Neutrophil (primary cell): ENCODE data around the gene NTRK2.

Experiments used
- H3K27ac ChIP-seq: fragments of 200-600 bp; sonication (generic); 2 replicates; pipeline ENCODE4 v1.5.1; 2016; ENCODE audit warnings: mild to moderate bottlenecking, moderate library complexity
- H3K27me3 ChIP-seq: fragments of 200-600 bp; sonication (generic); 2 replicates; pipeline ENCODE4 v1.6.0; 2016; ENCODE audit warnings: mild to moderate bottlenecking
- H3K36me3 ChIP-seq: fragments of 200-600 bp; sonication (generic); 2 replicates; pipeline ENCODE4 v1.5.1; 2017
- H3K4me1 ChIP-seq, 2 experiments: fragments of 200-600 bp in 1 of 2; sonication (generic) in 1 of 2; 1 replicate in 1 of 2; 2 replicates in 1 of 2; pipeline versions ENCODE4 v1.5.1 to v1.6.1; 2013 to 2016; ENCODE audit warnings: low read depth in 1 of 2, low read length in 1 of 2, mild to moderate bottlenecking in 1 of 2, moderate library complexity in 1 of 2; ENCODE audit not compliant: control insufficient read depth in 1 of 2, insufficient read depth in 1 of 2
- H3K4me3 ChIP-seq, 2 experiments: fragments of 200-600 bp in 1 of 2; sonication (generic) in 1 of 2; 1 replicate in 1 of 2; 2 replicates in 1 of 2; pipeline ENCODE4 v1.5.1; 2013 to 2016; ENCODE audit warnings: low read depth in 1 of 2, low read length in 1 of 2, mild to moderate bottlenecking in 1 of 2, moderate library complexity in 1 of 2
- H3K9me3 ChIP-seq: fragments of 200-600 bp; sonication (generic); 2 replicates; pipeline ENCODE4 v1.5.1; 2016
- CTCF ChIP-seq: fragments of 200-600 bp; sonication (generic); IDR thresholded peaks from 2 replicates; pipeline ENCODE4 v1.5.1; 2016; ENCODE audit warnings: antibody characterized with exemption

NTRK2 gene

GRCh38 chr9:85045271-85045670 lies 375.7 kb downstream of the NTRK2 start:
- no peak for TF ChIP-seq CTCF
- Histone ChIP-seq H3K4me3 (no peak overlapping the region), H3K4me1 (no peaks in the 10 kb centered on the region), H3K27me3 (peaks cover 23% of the 10 kb centered on the region), H3K36me3 (no peaks in the 10 kb centered on the region), H3K27ac (no peak overlapping the region), H3K9me3 (no peaks in the 10 kb centered on the region)

- no peak for TF ChIP-seq CTCF
- Histone ChIP-seq H3K27ac (no peak overlapping the region), H3K27me3 (peaks cover 11% of the 10 kb centered on the region), H3K9me3 (no peaks in the 10 kb centered on the region), H3K36me3 (no peaks in the 10 kb centered on the region), H3K4me1 (no peaks in the 10 kb centered on the region), H3K4me3 (no peak overlapping the region)
Measured at GRCh38 chr9:85046475-85046874, 376.9 kb downstream of the NTRK2 start.

- Histone ChIP-seq H3K36me3 (no peaks in the 10 kb centered on the region), H3K4me3 (no peak overlapping the region), H3K9me3 (no peaks in the 10 kb centered on the region), H3K4me1 (no peaks in the 10 kb centered on the region), H3K27ac (no peak overlapping the region), H3K27me3 (no peaks in the 10 kb centered on the region)
- no peak for TF ChIP-seq CTCF
Measured at GRCh38 chr9:85053206-85053786, 383.8 kb downstream of the NTRK2 start.

- Histone ChIP-seq H3K27ac (no peak overlapping the region), H3K36me3 (no peaks in the 10 kb centered on the region), H3K9me3 (no peaks in the 10 kb centered on the region), H3K4me3 (no peak overlapping the region), H3K4me1 (no peaks in the 10 kb centered on the region), H3K27me3 (no peaks in the 10 kb centered on the region)
- TF ChIP-seq CTCF: no peak
Measured at GRCh38 chr9:85054017-85054416, 384.5 kb downstream of the NTRK2 start.

GRCh38 chr9:85055506-85056202 lies 386.1 kb downstream of the NTRK2 start:
- no peaks in the 10 kb centered on the region for H3K4me1 ChIP-seq
- no peaks in the 10 kb centered on the region for H3K27me3 ChIP-seq
- H3K27ac ChIP-seq: no peak overlapping the region
- no peaks in the 10 kb centered on the region for H3K36me3 ChIP-seq
- no peak overlapping the region for H3K4me3 ChIP-seq
- H3K9me3 ChIP-seq: no peaks in the 10 kb centered on the region
- no peak for TF ChIP-seq CTCF
